ENCODE measurements around the gene TNFRSF25. TPM values are rescaled to one million over a fixed set of nuclear protein-coding genes. Genes with fewer than 3 reads are reported as not detected.
"Not testable (repeated sequence)": the region's sequence is repeated elsewhere in the genome, so short reads cannot be mapped to it uniquely, and the experiment has no call there.

The TNFRSF25 gene
- total RNA-seq, 1 donor from 2014 or later = 12.6 TPM

DNA sequence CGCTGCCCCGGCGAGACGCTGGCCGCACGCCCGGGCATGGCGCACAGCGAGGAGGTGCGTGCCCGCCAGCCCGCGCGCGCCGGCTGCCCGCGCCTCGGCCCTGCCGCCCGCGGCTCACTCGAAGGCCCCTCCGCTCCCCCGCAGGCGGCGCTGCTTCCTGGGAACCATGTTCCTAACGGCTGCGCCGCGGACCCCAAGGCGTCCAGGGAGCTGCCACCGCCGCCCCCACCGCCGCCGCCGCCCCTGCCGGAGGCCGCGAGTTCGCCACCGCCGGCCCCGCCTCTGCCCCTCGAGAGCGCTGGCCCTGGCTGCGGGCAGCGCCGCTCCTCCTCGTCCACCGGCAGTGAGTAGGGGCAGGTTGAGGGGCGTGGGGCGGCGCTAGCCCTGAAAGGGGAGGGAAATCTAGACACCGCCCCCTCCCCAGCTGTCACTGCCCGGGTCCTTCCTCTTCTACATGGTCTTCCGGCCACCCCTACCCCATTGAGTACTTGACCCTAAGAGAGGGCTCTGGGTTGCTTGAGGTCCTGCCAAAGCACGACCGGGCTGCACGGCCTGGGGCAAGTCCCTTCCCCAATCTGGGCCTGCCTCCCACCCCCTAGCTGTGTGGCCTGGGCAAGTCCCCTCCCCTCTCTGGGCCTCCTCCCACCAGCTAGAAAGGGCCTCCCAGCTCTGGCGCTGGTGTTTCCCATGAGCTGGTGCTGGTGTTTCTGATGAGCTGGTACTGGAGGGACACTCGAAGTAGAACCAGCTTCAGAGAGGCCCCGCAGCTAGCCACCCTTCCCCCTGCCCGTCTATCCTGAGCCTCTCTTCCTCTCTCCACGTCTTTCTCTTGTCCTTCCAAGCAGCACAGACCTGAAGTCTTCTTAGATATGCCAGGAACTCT, 17.0 kb downstream of the TNFRSF25 start:
- H3K4me3 ChIP-seq = peak overlapping the region; percentile 35
- no peaks in the 10 kb centered on the region for H3K9me3 ChIP-seq (replicated peaks)
- H3K27me3 ChIP-seq (ENCODE audit: low read depth) = peaks cover 98% of the 10 kb centered on the region
- H3K27ac ChIP-seq (replicated peaks) = no peak overlapping the region
- H3K36me3 ChIP-seq = no peaks in the 10 kb centered on the region
- H3K4me1 ChIP-seq = peaks cover 20% of the 10 kb centered on the region
- TF ChIP-seq, protein P1, sequence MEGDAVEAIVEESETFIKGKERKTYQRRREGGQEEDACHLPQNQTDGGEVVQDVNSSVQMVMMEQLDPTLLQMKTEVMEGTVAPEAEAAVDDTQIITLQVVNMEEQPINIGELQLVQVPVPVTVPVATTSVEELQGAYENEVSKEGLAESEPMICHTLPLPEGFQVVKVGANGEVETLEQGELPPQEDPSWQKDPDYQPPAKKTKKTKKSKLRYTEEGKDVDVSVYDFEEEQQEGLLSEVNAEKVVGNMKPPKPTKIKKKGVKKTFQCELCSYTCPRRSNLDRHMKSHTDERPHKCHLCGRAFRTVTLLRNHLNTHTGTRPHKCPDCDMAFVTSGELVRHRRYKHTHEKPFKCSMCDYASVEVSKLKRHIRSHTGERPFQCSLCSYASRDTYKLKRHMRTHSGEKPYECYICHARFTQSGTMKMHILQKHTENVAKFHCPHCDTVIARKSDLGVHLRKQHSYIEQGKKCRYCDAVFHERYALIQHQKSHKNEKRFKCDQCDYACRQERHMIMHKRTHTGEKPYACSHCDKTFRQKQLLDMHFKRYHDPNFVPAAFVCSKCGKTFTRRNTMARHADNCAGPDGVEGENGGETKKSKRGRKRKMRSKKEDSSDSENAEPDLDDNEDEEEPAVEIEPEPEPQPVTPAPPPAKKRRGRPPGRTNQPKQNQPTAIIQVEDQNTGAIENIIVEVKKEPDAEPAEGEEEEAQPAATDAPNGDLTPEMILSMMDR (IDR thresholded peaks at IDR 0.05; ENCODE audit: borderline replicate concordance) = peak; percentile 19
- DNase-seq = no peak
- intact Hi-C loops (cut with micrococcal nuclease) = no loop called here

DNA sequence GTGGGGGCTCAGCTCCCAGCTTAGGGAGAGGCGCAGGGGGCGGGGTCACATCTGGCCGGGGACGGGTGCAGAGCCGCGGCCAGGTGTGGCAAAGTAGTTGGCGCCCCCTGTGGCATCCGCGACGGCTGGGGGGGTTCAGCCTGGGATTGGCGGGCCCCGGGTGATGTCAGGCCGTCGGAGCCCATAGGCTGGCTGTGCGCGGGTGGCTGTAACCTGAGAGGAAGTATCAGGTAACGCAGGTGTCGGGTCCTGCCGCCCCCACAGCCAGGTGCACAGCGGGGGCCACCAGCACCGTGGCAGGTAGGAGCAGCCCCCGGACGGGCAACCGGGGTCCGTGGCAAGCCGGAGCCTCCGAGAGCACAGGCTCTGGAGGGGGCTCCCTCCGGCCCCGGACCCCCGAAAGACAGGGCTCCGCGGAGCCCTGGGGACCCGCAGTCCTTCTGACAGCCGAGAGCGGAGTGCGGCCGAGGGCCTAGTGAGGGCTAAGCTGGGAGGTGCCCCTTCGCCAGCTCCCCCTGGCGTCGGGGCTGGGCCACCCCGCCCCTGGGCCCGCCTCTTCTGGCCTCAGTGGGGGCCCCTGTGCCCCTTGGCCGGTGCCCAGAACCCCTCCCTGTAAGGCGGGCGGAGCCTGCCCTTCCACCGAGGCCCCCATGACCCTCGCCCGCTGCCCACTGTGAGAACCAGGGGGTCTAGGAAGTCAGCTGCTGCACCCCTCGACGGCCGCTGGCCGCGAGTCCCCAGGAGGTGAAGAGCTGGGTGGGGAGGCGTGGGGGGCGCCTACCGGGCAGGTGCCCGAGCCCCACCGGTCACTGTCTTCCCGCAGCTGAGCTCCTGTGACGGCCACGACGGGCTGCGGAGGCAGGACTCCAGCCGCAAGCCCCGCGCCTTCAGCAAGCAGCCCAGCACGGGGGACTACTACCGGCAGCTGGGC, 17.9 kb downstream of the TNFRSF25 start:
- peaks cover 17% of the 10 kb centered on the region for H3K4me1 ChIP-seq
- intact Hi-C loops (cut with micrococcal nuclease) = no loop called here
- no peak overlapping the region for H3K27ac ChIP-seq (replicated peaks)
- H3K36me3 ChIP-seq = no peaks in the 10 kb centered on the region
- TF ChIP-seq, protein P1 (IDR thresholded peaks at IDR 0.05; ENCODE audit: borderline replicate concordance) = no peak
- peaks cover 98% of the 10 kb centered on the region for H3K27me3 ChIP-seq (ENCODE audit: low read depth)
- DNase-seq = no peak
- peak overlapping the region; percentile 35 for H3K4me3 ChIP-seq
- no peaks in the 10 kb centered on the region for H3K9me3 ChIP-seq (replicated peaks)

DNA sequence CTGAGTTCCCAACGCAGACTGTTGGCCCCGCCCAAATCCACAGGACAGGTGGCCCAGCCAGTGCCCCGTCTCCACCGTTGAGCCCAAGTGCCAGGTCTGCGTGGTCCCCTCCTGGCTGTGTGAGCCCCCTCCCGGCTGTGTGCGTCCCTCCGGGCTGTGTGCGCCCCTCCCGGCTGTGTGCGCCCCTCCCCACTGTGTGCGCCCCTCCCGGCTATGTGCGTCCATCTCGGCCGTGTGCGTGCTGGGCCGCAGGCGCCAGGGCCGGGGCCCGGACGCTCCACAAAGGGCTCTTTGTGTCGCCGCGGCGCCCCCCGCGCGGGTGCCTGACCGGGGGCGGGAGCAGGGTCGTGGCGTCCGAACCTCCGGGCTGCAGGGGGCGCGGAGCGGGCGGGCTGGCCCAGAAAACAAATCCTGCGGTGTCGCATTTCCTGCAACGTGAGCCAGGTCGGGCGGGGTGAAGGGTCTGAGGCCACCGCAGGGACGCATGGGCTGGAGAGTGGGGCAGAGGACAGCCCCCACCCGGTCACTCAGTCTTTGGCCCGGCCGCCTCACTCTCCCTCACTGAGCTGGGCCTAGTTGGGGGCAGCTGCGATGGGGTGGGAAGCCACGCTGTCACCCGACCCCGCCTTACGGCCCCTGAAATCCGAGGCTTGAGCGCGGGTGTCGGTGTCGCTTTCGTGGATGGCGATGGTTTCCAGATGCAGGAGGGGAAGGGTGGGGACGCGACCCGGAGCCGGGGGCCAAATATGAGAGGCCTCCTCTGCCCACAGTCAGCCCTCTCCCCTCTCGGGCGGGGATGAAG, 18.8 kb downstream of the TNFRSF25 start:
- DNase-seq = no peak
- Histone ChIP-seq H3K27me3 (ENCODE audit: low read depth) (peaks cover 96% of the 10 kb centered on the region), H3K27ac (replicated peaks) (no peak overlapping the region), H3K36me3 (no peaks in the 10 kb centered on the region), H3K4me3 (peak overlapping the region; percentile 35), H3K4me1 (peaks cover 17% of the 10 kb centered on the region), H3K9me3 (replicated peaks) (no peaks in the 10 kb centered on the region)
- intact Hi-C loops (cut with micrococcal nuclease) = no loop called here
- TF ChIP-seq, protein P1 (IDR thresholded peaks at IDR 0.05; ENCODE audit: borderline replicate concordance) = no peak

DNA sequence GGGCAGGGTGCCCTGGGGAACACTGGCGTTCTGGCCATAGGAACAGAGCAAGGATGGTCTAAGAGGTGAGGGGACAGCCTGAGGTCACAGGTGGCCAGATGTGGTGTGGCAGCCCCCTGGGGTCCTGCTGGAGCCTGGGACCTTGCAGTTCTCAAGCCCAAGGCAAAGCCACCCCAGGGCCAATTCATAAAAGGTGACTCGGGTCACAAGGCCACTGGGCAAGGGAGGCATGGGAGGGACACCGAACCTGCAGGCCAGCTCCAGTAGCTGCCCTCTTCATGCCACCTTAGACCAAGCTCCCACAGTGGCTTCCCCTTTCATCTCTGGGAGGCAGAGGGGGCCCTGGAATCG, 19.3 kb downstream of the TNFRSF25 start:
- Histone ChIP-seq H3K9me3 (replicated peaks) (no peaks in the 10 kb centered on the region), H3K27ac (replicated peaks) (no peak overlapping the region), H3K4me1 (peaks cover 17% of the 10 kb centered on the region), H3K27me3 (ENCODE audit: low read depth) (peaks cover 96% of the 10 kb centered on the region), H3K36me3 (no peaks in the 10 kb centered on the region), H3K4me3 (no peak overlapping the region)
- no peak for DNase-seq
- TF ChIP-seq, protein P1 (IDR thresholded peaks at IDR 0.05; ENCODE audit: borderline replicate concordance) = no peak
- intact Hi-C loops (cut with micrococcal nuclease) = no loop called here

GRCh38 chr1:6445929-6446328, 20.0 kb downstream of the TNFRSF25 start:
- intact Hi-C loops (cut with micrococcal nuclease); H3K4me3 ChIP-seq: not testable (repeated sequence)
- H3K27me3 ChIP-seq (ENCODE audit: low read depth) = peaks cover 96% of the 10 kb centered on the region

More at GRCh38 chr1:6445929-6446328, 20.0 kb downstream of the TNFRSF25 start:
- H3K36me3 ChIP-seq; DNase-seq; H3K9me3 ChIP-seq (replicated peaks); H3K27ac ChIP-seq (replicated peaks): not testable (repeated sequence)
- H3K4me1 ChIP-seq = peaks cover 17% of the 10 kb centered on the region
